SK-N-SH (cell line): ENCODE results near the gene ECE1.

Experiments used
- ELF1 ChIP-seq: IDR thresholded peaks from 2 replicates; pipeline ENCODE4 v1.4.0; 2012
- FOXJ3 ChIP-seq: sonication (generic); formaldehyde crosslinking; IDR thresholded peaks from 2 replicates; pipeline ENCODE4 v1.5.1; 2020; ENCODE audit warnings: mild to moderate bottlenecking, missing genetic modification reagents
- TAF1 ChIP-seq: IDR thresholded peaks from 2 replicates; pipeline ENCODE4 v1.6.1; 2012; ENCODE audit warnings: low read depth, mild to moderate bottlenecking, low read length, moderate library complexity, borderline replicate concordance
- TF ChIP-seq, protein P1 (sequence below): fragments of 200-600 bp; sonication (generic); IDR thresholded peaks from 2 replicates; pipeline ENCODE4 v1.6.1; 2017; ENCODE audit warnings: antibody characterized with exemption, mild to moderate bottlenecking, moderate library complexity

DNA sequence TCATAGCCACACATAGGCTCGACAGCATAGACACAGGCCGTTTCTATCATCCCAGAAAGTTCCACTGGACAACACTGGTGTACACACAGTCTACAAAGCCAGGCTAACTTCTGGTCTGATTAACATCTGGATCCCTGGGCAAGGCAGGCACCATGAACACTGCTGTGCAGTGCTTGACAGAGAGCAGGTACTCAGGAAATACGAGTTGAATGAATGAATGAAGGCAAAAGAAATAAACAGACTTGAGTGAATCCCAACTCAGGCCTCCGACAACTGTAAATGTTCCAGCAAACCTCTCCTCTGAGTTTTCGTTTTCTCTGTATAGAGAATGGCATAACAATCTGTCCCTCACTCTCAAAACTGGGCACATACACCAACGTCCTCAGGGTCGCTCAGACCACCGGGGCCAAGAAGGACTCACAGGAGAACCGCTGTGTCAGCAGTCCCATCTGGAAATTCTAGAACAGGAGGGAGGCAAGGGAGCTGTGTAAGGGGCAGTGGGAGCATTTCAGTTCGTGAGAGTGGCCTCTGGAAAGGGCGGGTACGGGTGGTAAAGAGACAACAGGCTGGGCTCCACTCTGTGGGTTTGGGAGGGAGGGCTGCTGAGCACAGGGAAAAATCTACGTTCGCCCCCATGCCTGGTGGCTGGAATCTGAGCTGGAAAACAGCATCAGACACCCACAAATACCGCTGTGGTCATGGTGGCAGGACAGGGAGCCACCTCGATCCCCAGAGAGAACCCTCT, 15.1 kb upstream of the ECE1 start:
- TF ChIP-seq, protein P1, sequence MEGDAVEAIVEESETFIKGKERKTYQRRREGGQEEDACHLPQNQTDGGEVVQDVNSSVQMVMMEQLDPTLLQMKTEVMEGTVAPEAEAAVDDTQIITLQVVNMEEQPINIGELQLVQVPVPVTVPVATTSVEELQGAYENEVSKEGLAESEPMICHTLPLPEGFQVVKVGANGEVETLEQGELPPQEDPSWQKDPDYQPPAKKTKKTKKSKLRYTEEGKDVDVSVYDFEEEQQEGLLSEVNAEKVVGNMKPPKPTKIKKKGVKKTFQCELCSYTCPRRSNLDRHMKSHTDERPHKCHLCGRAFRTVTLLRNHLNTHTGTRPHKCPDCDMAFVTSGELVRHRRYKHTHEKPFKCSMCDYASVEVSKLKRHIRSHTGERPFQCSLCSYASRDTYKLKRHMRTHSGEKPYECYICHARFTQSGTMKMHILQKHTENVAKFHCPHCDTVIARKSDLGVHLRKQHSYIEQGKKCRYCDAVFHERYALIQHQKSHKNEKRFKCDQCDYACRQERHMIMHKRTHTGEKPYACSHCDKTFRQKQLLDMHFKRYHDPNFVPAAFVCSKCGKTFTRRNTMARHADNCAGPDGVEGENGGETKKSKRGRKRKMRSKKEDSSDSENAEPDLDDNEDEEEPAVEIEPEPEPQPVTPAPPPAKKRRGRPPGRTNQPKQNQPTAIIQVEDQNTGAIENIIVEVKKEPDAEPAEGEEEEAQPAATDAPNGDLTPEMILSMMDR = no peak
- TF ChIP-seq TAF1 (no peak), ELF1 (no peak), FOXJ3 (CRISPR knock-in tag) (no peak)
